HepG2 (cell line): ENCODE data around the gene OPRD1. TPM values are rescaled to one million over a fixed set of nuclear protein-coding genes. Genes with fewer than 3 reads are reported as not detected.
A peak's percentile ranks its signal among the peaks of the same experiment; 100 is the strongest.

Experiments used
- ASH2L ChIP-seq: fragments of 300-600, 200-600 bp; sonication (generic); IDR thresholded peaks from 2 replicates; pipeline ENCODE4 v1.7.0; 2017; ENCODE audit warnings: low read depth, mild to moderate bottlenecking, moderate library complexity, mixed read lengths, low read length; ENCODE audit not compliant: insufficient read length
- CCDC6 ChIP-seq: sonication (generic); formaldehyde crosslinking; IDR thresholded peaks from 2 replicates; pipeline ENCODE4 v1.8.1; 2022; ENCODE audit warnings: mild to moderate bottlenecking, missing genetic modification reagents, moderate library complexity
- DNMT3B ChIP-seq: conservative IDR thresholded peaks from 2 replicates; pipeline ENCODE4 v1.6.1; 2016; ENCODE audit warnings: missing biosample characterization, control low read depth
- FIP1L1 ChIP-seq: fragments of 200-400 bp; formaldehyde crosslinking; IDR thresholded peaks from 2 replicates; pipeline ENCODE4 v1.6.1; 2018; ENCODE audit warnings: low read depth, mild to moderate bottlenecking, low read length, moderate library complexity, borderline replicate concordance; ENCODE audit not compliant: insufficient read depth
- FOXK2 ChIP-seq: fragments of 450-650 bp; IDR thresholded peaks from 2 replicates; pipeline ENCODE4 v1.6.1; 2016
- HHEX ChIP-seq: IDR thresholded peaks from 2 replicates; pipeline ENCODE4 v1.6.1; 2016; ENCODE audit warnings: control low read depth
- IRF2 ChIP-seq: IDR thresholded peaks from 2 replicates; pipeline ENCODE4 v1.6.1; 2018; ENCODE audit warnings: missing genetic modification reagents, missing compliant biosample characterization
- RBM39 ChIP-seq: fragments of 200-400 bp; formaldehyde crosslinking; IDR thresholded peaks from one replicate; pipeline ENCODE4 v1.6.1; 2018; ENCODE audit warnings: antibody characterized with exemption, mild to moderate bottlenecking, low read depth, low read length; ENCODE audit not compliant: poor library complexity, severe bottlenecking
- SSRP1 ChIP-seq: IDR thresholded peaks from 2 replicates; pipeline ENCODE4 v1.6.1; 2016; ENCODE audit warnings: control low read depth
- THAP11 ChIP-seq: IDR thresholded peaks from 2 replicates; pipeline ENCODE4 v1.6.1; 2016; ENCODE audit warnings: missing biosample characterization, missing genetic modification reagents
- ZBTB38 ChIP-seq: sonication (generic); formaldehyde crosslinking; IDR thresholded peaks from 2 replicates; pipeline ENCODE4 v1.5.1; 2020; ENCODE audit warnings: mild to moderate bottlenecking, missing genetic modification reagents
- ZFY ChIP-seq: sonication (generic); formaldehyde crosslinking; IDR thresholded peaks from 2 replicates; pipeline ENCODE4 v1.4.0; 2020; ENCODE audit warnings: missing genetic modification reagents
- ZNF282 ChIP-seq: fragments of 450-650 bp; IDR thresholded peaks from 2 replicates; pipeline ENCODE4 v1.6.1; 2018; ENCODE audit not compliant: partially characterized antibody
- ZNF530 ChIP-seq: sonication (generic); formaldehyde crosslinking; IDR thresholded peaks from 2 replicates; pipeline ENCODE4 v1.5.0; 2020; ENCODE audit warnings: low read depth, mild to moderate bottlenecking, missing genetic modification reagents
- ZNF790 ChIP-seq: sonication (generic); formaldehyde crosslinking; IDR thresholded peaks from 2 replicates; pipeline ENCODE4 v1.8.0; 2022; ENCODE audit warnings: missing genetic modification reagents, mild to moderate bottlenecking, borderline replicate concordance
- ZSCAN25 ChIP-seq: sonication (generic); formaldehyde crosslinking; IDR thresholded peaks from 2 replicates; pipeline ENCODE4 v1.8.0; 2022; ENCODE audit warnings: mild to moderate bottlenecking, missing genetic modification reagents
- polyA plus RNA-seq, 8 experiments: library from polyadenylated mRNA; depleted of rRNA in 3 of 8; stranded (reverse) in 7 of 8; unstranded in 1 of 8; fragments of >200 nt; fragmentation: Illumina TruSeq in 4 of 8; extraction: Trizol in 4 of 8; gene quantifications; 2 replicates each; pipeline versions ENCODE4 v1.2.1 to v1.2.3, GENCODE V29; 2011 to 2016; ENCODE audit warnings: low read depth in 4 of 8, missing spikeins in 1 of 8, mixed read lengths in 1 of 8; ENCODE audit not compliant: insufficient read depth in 1 of 8
- total RNA-seq, 5 experiments: library from RNA; depleted of rRNA; stranded (reverse); fragments of >200 nt; fragmentation: Illumina TruSeq; extraction: Trizol; gene quantifications; 2 replicates each; pipeline ENCODE4 v1.2.3, GENCODE V29; 2016; ENCODE audit warnings: low read depth in 1 of 5
- TF ChIP-seq, protein P1 (sequence below): IDR thresholded peaks from 2 replicates; pipeline ENCODE4 v1.6.1; 2016; ENCODE audit warnings: mild to moderate bottlenecking
- TF ChIP-seq, protein P2 (sequence below): IDR thresholded peaks from 2 replicates; pipeline ENCODE4 v1.6.1; 2012; ENCODE audit warnings: low read length, improper control_type of control experiment
- TF ChIP-seq, protein P3 (sequence below): sonication (generic); formaldehyde crosslinking; IDR thresholded peaks from 2 replicates; pipeline ENCODE4 v1.5.0; 2020; ENCODE audit warnings: mild to moderate bottlenecking, missing genetic modification reagents, moderate library complexity
- TF ChIP-seq, protein P4 (sequence below): IDR thresholded peaks from 2 replicates; pipeline ENCODE4 v1.6.1; 2018; ENCODE audit warnings: missing genetic modification reagents, mild to moderate bottlenecking, missing compliant biosample characterization
- TF ChIP-seq, protein P5 (sequence below): sonication (generic); formaldehyde crosslinking; IDR thresholded peaks from 2 replicates; pipeline ENCODE4 v1.4.0; 2020; ENCODE audit warnings: missing genetic modification reagents

Gene OPRD1
- total and polyA plus RNA-seq, 2 of the 13 experiments (the other 11 are each of a cell fraction or from before 2014, with no cell fraction given) = 0.02 to 0.03 TPM

DNA sequence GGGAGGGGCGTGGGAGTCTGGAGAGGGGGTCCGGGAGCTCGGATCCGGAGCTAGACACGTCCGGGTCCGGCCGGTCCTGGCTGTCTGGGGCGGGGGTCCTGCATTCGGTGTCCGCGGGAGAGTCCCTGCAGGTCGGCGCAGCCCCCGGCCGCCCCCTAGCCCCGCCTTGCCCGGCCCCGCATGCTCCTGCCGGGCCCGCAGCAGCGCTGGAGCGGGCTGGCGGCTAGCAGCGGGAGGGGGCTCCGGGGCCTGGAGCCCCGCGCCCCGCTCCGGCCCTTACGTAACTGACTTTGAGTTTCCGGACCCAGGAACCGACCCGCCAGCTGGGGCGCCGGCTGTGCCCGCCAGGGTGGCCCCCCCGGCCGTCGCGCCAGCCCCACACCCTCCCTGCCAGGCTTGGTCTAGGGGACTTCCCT, 75.5 kb downstream of the OPRD1 start (continued):
- peak; percentile 42; the same call in 1 of the 2 replicates for TF ChIP-seq ZNF790 (CRISPR knock-in tag)
- TF ChIP-seq, protein P1, sequence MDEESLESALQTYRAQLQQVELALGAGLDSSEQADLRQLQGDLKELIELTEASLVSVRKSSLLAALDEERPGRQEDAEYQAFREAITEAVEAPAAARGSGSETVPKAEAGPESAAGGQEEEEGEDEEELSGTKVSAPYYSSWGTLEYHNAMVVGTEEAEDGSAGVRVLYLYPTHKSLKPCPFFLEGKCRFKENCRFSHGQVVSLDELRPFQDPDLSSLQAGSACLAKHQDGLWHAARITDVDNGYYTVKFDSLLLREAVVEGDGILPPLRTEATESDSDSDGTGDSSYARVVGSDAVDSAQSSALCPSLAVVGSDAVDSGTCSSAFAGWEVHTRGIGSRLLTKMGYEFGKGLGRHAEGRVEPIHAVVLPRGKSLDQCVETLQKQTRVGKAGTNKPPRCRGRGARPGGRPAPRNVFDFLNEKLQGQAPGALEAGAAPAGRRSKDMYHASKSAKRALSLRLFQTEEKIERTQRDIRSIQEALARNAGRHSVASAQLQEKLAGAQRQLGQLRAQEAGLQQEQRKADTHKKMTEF (CRISPR knock-in tag) = no peak
- no peak for TF ChIP-seq DNMT3B
- TF ChIP-seq FOXK2 = no peak
- TF ChIP-seq ZBTB38 (CRISPR knock-in tag) = 0 out of 2 replicates have a peak, but pooled peaks have one; percentile 12
- TF ChIP-seq, protein P2, sequence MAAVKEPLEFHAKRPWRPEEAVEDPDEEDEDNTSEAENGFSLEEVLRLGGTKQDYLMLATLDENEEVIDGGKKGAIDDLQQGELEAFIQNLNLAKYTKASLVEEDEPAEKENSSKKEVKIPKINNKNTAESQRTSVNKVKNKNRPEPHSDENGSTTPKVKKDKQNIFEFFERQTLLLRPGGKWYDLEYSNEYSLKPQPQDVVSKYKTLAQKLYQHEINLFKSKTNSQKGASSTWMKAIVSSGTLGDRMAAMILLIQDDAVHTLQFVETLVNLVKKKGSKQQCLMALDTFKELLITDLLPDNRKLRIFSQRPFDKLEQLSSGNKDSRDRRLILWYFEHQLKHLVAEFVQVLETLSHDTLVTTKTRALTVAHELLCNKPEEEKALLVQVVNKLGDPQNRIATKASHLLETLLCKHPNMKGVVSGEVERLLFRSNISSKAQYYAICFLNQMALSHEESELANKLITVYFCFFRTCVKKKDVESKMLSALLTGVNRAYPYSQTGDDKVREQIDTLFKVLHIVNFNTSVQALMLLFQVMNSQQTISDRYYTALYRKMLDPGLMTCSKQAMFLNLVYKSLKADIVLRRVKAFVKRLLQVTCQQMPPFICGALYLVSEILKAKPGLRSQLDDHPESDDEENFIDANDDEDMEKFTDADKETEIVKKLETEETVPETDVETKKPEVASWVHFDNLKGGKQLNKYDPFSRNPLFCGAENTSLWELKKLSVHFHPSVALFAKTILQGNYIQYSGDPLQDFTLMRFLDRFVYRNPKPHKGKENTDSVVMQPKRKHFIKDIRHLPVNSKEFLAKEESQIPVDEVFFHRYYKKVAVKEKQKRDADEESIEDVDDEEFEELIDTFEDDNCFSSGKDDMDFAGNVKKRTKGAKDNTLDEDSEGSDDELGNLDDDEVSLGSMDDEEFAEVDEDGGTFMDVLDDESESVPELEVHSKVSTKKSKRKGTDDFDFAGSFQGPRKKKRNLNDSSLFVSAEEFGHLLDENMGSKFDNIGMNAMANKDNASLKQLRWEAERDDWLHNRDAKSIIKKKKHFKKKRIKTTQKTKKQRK = no peak
- no peak for TF ChIP-seq ZNF282
- TF ChIP-seq CCDC6 (CRISPR knock-in tag) = no peak
- TF ChIP-seq, protein P3, sequence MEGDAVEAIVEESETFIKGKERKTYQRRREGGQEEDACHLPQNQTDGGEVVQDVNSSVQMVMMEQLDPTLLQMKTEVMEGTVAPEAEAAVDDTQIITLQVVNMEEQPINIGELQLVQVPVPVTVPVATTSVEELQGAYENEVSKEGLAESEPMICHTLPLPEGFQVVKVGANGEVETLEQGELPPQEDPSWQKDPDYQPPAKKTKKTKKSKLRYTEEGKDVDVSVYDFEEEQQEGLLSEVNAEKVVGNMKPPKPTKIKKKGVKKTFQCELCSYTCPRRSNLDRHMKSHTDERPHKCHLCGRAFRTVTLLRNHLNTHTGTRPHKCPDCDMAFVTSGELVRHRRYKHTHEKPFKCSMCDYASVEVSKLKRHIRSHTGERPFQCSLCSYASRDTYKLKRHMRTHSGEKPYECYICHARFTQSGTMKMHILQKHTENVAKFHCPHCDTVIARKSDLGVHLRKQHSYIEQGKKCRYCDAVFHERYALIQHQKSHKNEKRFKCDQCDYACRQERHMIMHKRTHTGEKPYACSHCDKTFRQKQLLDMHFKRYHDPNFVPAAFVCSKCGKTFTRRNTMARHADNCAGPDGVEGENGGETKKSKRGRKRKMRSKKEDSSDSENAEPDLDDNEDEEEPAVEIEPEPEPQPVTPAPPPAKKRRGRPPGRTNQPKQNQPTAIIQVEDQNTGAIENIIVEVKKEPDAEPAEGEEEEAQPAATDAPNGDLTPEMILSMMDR (CRISPR knock-in tag) = no peak
- TF ChIP-seq, protein P4, sequence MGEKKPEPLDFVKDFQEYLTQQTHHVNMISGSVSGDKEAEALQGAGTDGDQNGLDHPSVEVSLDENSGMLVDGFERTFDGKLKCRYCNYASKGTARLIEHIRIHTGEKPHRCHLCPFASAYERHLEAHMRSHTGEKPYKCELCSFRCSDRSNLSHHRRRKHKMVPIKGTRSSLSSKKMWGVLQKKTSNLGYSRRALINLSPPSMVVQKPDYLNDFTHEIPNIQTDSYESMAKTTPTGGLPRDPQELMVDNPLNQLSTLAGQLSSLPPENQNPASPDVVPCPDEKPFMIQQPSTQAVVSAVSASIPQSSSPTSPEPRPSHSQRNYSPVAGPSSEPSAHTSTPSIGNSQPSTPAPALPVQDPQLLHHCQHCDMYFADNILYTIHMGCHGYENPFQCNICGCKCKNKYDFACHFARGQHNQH (CRISPR knock-in tag) = no peak
- no peak for TF ChIP-seq ZSCAN25 (CRISPR knock-in tag)
- no peak for TF ChIP-seq THAP11 (CRISPR knock-in tag)
- no peak for TF ChIP-seq IRF2 (CRISPR knock-in tag)
- peak; percentile 51 for TF ChIP-seq ASH2L
- peak; percentile 14 for TF ChIP-seq RBM39
- TF ChIP-seq HHEX = no peak
- TF ChIP-seq, protein P5, sequence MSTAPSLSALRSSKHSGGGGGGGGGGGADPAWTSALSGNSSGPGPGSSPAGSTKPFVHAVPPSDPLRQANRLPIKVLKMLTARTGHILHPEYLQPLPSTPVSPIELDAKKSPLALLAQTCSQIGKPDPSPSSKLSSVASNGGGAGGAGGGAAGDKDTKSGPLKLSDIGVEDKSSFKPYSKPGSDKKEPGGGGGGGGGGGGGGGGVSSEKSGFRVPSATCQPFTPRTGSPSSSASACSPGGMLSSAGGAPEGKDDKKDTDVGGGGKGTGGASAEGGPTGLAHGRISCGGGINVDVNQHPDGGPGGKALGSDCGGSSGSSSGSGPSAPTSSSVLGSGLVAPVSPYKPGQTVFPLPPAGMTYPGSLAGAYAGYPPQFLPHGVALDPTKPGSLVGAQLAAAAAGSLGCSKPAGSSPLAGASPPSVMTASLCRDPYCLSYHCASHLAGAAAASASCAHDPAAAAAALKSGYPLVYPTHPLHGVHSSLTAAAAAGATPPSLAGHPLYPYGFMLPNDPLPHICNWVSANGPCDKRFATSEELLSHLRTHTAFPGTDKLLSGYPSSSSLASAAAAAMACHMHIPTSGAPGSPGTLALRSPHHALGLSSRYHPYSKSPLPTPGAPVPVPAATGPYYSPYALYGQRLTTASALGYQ (CRISPR knock-in tag) = no peak
- TF ChIP-seq FIP1L1 = no peak
- TF ChIP-seq ZNF530 (CRISPR knock-in tag) = no peak
- TF ChIP-seq SSRP1 (CRISPR knock-in tag) = no peak
- TF ChIP-seq ZFY = 0 out of 2 replicates have a peak, but pooled peaks have one; percentile 12
